ENCODE data around the gene CNGA3.

CNGA3 gene

GRCh38 chr2:98379311-98380202 is 33.3 kb downstream of the CNGA3 start:
- no peak for DNase-seq (ENCODE audit: low spot score in 2 of 2)
- Mint-ChIP-seq H3K4me1 (no peaks in the 10 kb centered on the region), H3K27ac (no peak overlapping the region), H3K9me3 (no peaks in the 10 kb centered on the region), H3K4me3 (no peak overlapping the region), H3K36me3 (no peaks in the 10 kb centered on the region)
- ATAC-seq, result no peak

- no peaks in the 10 kb centered on the region for H3K9me3 Mint-ChIP-seq
- H3K36me3 Mint-ChIP-seq, result no peaks in the 10 kb centered on the region
- H3K4me1 Mint-ChIP-seq, result peaks cover 4% of the 10 kb centered on the region
- DNase-seq (ENCODE audit: low spot score in 2 of 2) (no peak), ATAC-seq (no peak)
- no peak overlapping the region for H3K27ac Mint-ChIP-seq
- H3K4me3 Mint-ChIP-seq, result no peak overlapping the region
Measured at GRCh38 chr2:98380203-98380535, 33.9 kb downstream of the CNGA3 start.

GRCh38 chr2:98381494-98381893 is 35.2 kb downstream of the CNGA3 start:
- H3K4me1 Mint-ChIP-seq, result peaks cover 4% of the 10 kb centered on the region
- H3K4me3 Mint-ChIP-seq, result no peak overlapping the region
- no peaks in the 10 kb centered on the region for H3K36me3 Mint-ChIP-seq
- H3K27ac Mint-ChIP-seq, result no peak overlapping the region
- DNase-seq (ENCODE audit: low spot score in 2 of 2) (no peak), ATAC-seq (no peak)
- no peaks in the 10 kb centered on the region for H3K9me3 Mint-ChIP-seq

GRCh38 chr2:98382086-98382485 is 35.8 kb downstream of the CNGA3 start:
- DNase-seq (ENCODE audit: low spot score in 2 of 2) (no peak), ATAC-seq (no peak)
- Mint-ChIP-seq H3K27ac (no peak overlapping the region), H3K4me1 (peaks cover 4% of the 10 kb centered on the region), H3K4me3 (no peak overlapping the region), H3K36me3 (no peaks in the 10 kb centered on the region), H3K9me3 (no peaks in the 10 kb centered on the region)

- no peaks in the 10 kb centered on the region for H3K9me3 Mint-ChIP-seq
Measured at GRCh38 chr2:98382739-98383138, 36.5 kb downstream of the CNGA3 start.

GRCh38 chr2:98383166-98383565 is 36.9 kb downstream of the CNGA3 start:
- Mint-ChIP-seq H3K4me3 (no peak overlapping the region), H3K4me1 (peaks cover 4% of the 10 kb centered on the region), H3K27ac (no peak overlapping the region), H3K36me3 (no peaks in the 10 kb centered on the region), H3K9me3 (no peaks in the 10 kb centered on the region)
- ATAC-seq (no peak), DNase-seq (ENCODE audit: low spot score in 2 of 2) (no peak)

More at GRCh38 chr2:98382739-98383138, 36.5 kb downstream of the CNGA3 start:
- Mint-ChIP-seq H3K4me1 (peaks cover 4% of the 10 kb centered on the region), H3K4me3 (no peak overlapping the region), H3K27ac (no peak overlapping the region), H3K36me3 (no peaks in the 10 kb centered on the region)
- ATAC-seq (no peak), DNase-seq (ENCODE audit: low spot score in 2 of 2) (no peak)

GRCh38 chr2:98385050-98385699 is 38.9 kb downstream of the CNGA3 start:
- H3K9me3 Mint-ChIP-seq, result no peaks in the 10 kb centered on the region
- H3K27ac Mint-ChIP-seq, result no peak overlapping the region
- ATAC-seq (peak; percentile 82), DNase-seq (ENCODE audit: low spot score in 2 of 2) (peak; percentile 61 to 83)
- no peaks in the 10 kb centered on the region for H3K36me3 Mint-ChIP-seq
- H3K4me1 Mint-ChIP-seq, result peaks cover 4% of the 10 kb centered on the region
- no peak overlapping the region for H3K4me3 Mint-ChIP-seq

- DNase-seq (ENCODE audit: low spot score in 2 of 2) (no peak), ATAC-seq (no peak)
- H3K27ac Mint-ChIP-seq, result no peak overlapping the region
- no peaks in the 10 kb centered on the region for H3K9me3 Mint-ChIP-seq
- H3K36me3 Mint-ChIP-seq, result no peaks in the 10 kb centered on the region
- no peak overlapping the region for H3K4me3 Mint-ChIP-seq
- H3K4me1 Mint-ChIP-seq, result peaks cover 4% of the 10 kb centered on the region
Measured at GRCh38 chr2:98387478-98387877, 41.2 kb downstream of the CNGA3 start.

- Mint-ChIP-seq H3K9me3 (no peaks in the 10 kb centered on the region), H3K27ac (no peak overlapping the region), H3K4me1 (peaks cover 4% of the 10 kb centered on the region), H3K36me3 (no peaks in the 10 kb centered on the region), H3K4me3 (no peak overlapping the region)
- ATAC-seq (no peak), DNase-seq (ENCODE audit: low spot score in 2 of 2) (no peak)
Measured at GRCh38 chr2:98388081-98388480, 41.8 kb downstream of the CNGA3 start.

GRCh38 chr2:98388601-98389250 is 42.5 kb downstream of the CNGA3 start:
- no peak overlapping the region for H3K4me3 Mint-ChIP-seq
- no peak overlapping the region for H3K27ac Mint-ChIP-seq
- no peaks in the 10 kb centered on the region for H3K36me3 Mint-ChIP-seq
- DNase-seq (ENCODE audit: low spot score in 2 of 2), result no peak
- ATAC-seq, result no peak
- peaks cover 4% of the 10 kb centered on the region for H3K4me1 Mint-ChIP-seq
- no peaks in the 10 kb centered on the region for H3K9me3 Mint-ChIP-seq

GRCh38 chr2:98389251-98389605 is 43.0 kb downstream of the CNGA3 start:
- ATAC-seq (no peak), DNase-seq (ENCODE audit: low spot score in 2 of 2) (no peak)
- Mint-ChIP-seq H3K27ac (no peak overlapping the region), H3K9me3 (no peaks in the 10 kb centered on the region), H3K4me3 (no peak overlapping the region), H3K36me3 (no peaks in the 10 kb centered on the region), H3K4me1 (peaks cover 4% of the 10 kb centered on the region)

- DNase-seq (ENCODE audit: low spot score in 2 of 2) (no peak), ATAC-seq (no peak)
- H3K4me3 Mint-ChIP-seq, result no peak overlapping the region
- no peaks in the 10 kb centered on the region for H3K36me3 Mint-ChIP-seq
- H3K4me1 Mint-ChIP-seq, result no peaks in the 10 kb centered on the region
- no peak overlapping the region for H3K27ac Mint-ChIP-seq
- H3K9me3 Mint-ChIP-seq, result no peaks in the 10 kb centered on the region
Measured at GRCh38 chr2:98390571-98391476, 44.6 kb downstream of the CNGA3 start.

- DNase-seq (ENCODE audit: low spot score in 2 of 2), result no peak
- H3K4me1 Mint-ChIP-seq, result no peaks in the 10 kb centered on the region
- H3K9me3 Mint-ChIP-seq, result no peaks in the 10 kb centered on the region
- ATAC-seq, result no peak
- H3K27ac Mint-ChIP-seq, result no peak overlapping the region
- no peak overlapping the region for H3K4me3 Mint-ChIP-seq
- H3K36me3 Mint-ChIP-seq, result no peaks in the 10 kb centered on the region
Measured at GRCh38 chr2:98391581-98392270, 45.5 kb downstream of the CNGA3 start.

GRCh38 chr2:98393354-98393753 is 47.1 kb downstream of the CNGA3 start:
- no peak for DNase-seq (ENCODE audit: low spot score in 2 of 2)
- Mint-ChIP-seq H3K27ac (no peak overlapping the region), H3K4me1 (no peaks in the 10 kb centered on the region), H3K36me3 (no peaks in the 10 kb centered on the region), H3K9me3 (no peaks in the 10 kb centered on the region), H3K4me3 (no peak overlapping the region)
- no peak for ATAC-seq
